GM18520 (cell line): ENCODE results near the gene FBXO38.

Source experiments
- ATAC-seq: cut with Tn5 transposase; IDR thresholded peaks from one replicate; pipeline ENCODE4 v1.9.1; 2021; ENCODE audit not compliant: unreplicated experiment

The FBXO38 gene

GRCh38 chr5:148385094-148385493, 1.3 kb downstream of the FBXO38 start:
- no peak for ATAC-seq

GRCh38 chr5:148386041-148386440, 2.3 kb downstream of the FBXO38 start:
- ATAC-seq, result no peak

GRCh38 chr5:148387325-148387724, 3.6 kb downstream of the FBXO38 start:
- no peak for ATAC-seq

GRCh38 chr5:148388696-148389095, 4.9 kb downstream of the FBXO38 start:
- ATAC-seq, result no peak

- ATAC-seq, result no peak
Measured at GRCh38 chr5:148390914-148391313, 7.2 kb downstream of the FBXO38 start.

GRCh38 chr5:148391422-148391821, 7.7 kb downstream of the FBXO38 start:
- no peak for ATAC-seq

GRCh38 chr5:148393390-148393741, 9.6 kb downstream of the FBXO38 start:
- no peak for ATAC-seq

GRCh38 chr5:148394587-148395019, 10.8 kb downstream of the FBXO38 start:
- no peak for ATAC-seq

GRCh38 chr5:148395031-148395430, 11.3 kb downstream of the FBXO38 start:
- no peak for ATAC-seq

- no peak for ATAC-seq
Measured at GRCh38 chr5:148397968-148398595, 14.3 kb downstream of the FBXO38 start.

GRCh38 chr5:148398698-148399121, 15.0 kb downstream of the FBXO38 start:
- no peak for ATAC-seq

- ATAC-seq, result no peak
Measured at GRCh38 chr5:148401604-148402003, 17.8 kb downstream of the FBXO38 start.

- ATAC-seq, result no peak
Measured at GRCh38 chr5:148403344-148403743, 19.6 kb downstream of the FBXO38 start.

- no peak for ATAC-seq
Measured at GRCh38 chr5:148406406-148406805, 22.6 kb downstream of the FBXO38 start.

- no peak for ATAC-seq
Measured at GRCh38 chr5:148408092-148408491, 24.3 kb downstream of the FBXO38 start.

- ATAC-seq, result no peak
Measured at GRCh38 chr5:148412124-148412523, 28.4 kb downstream of the FBXO38 start.

GRCh38 chr5:148414833-148415232, 31.1 kb downstream of the FBXO38 start:
- no peak for ATAC-seq

GRCh38 chr5:148416416-148416815, 32.7 kb downstream of the FBXO38 start:
- no peak for ATAC-seq

- no peak for ATAC-seq
Measured at GRCh38 chr5:148416921-148417320, 33.2 kb downstream of the FBXO38 start.

- ATAC-seq, result no peak
Measured at GRCh38 chr5:148418511-148418910, 34.8 kb downstream of the FBXO38 start.

GRCh38 chr5:148421661-148422060, 37.9 kb downstream of the FBXO38 start:
- no peak for ATAC-seq

- no peak for ATAC-seq
Measured at GRCh38 chr5:148425808-148426207, 42.0 kb downstream of the FBXO38 start.

- no peak for ATAC-seq
Measured at GRCh38 chr5:148426514-148426913, 42.8 kb downstream of the FBXO38 start.
